ENCODE results near the gene AHNAK.
"Not testable (repeated sequence)": the region's sequence is repeated elsewhere in the genome, so short reads cannot be mapped to it uniquely, and the experiment has no call there.

The AHNAK gene

DNA sequence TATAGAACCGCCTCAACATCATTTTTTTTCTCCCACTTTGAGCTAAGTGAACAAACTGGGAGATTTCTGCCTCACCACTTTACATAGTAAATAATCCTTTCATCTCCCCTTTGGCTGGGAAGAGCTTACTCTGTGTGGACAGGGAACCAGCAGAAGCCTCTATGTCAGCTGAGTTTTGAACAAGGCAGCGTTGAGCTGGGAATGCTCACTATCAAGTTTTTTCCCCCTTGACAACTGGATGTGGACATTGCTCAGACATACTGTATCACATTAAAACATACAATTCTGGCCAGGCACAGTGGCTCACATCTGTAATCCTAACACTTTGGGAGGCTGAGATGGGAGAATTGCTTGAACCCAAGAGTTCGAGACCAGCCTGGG is 46.0 kb downstream of the AHNAK start:
- H3K4me3 ChIP-seq (ENCODE audit: low read depth, low read length): no peak overlapping the region
- DNase-seq (ENCODE audit: low read depth): no peak

GRCh38 chr11:62499944-62500649 is 46.5 kb downstream of the AHNAK start:
- DNase-seq (ENCODE audit: low read depth): no peak
- H3K4me3 ChIP-seq (ENCODE audit: low read depth, low read length): no peak overlapping the region

DNA sequence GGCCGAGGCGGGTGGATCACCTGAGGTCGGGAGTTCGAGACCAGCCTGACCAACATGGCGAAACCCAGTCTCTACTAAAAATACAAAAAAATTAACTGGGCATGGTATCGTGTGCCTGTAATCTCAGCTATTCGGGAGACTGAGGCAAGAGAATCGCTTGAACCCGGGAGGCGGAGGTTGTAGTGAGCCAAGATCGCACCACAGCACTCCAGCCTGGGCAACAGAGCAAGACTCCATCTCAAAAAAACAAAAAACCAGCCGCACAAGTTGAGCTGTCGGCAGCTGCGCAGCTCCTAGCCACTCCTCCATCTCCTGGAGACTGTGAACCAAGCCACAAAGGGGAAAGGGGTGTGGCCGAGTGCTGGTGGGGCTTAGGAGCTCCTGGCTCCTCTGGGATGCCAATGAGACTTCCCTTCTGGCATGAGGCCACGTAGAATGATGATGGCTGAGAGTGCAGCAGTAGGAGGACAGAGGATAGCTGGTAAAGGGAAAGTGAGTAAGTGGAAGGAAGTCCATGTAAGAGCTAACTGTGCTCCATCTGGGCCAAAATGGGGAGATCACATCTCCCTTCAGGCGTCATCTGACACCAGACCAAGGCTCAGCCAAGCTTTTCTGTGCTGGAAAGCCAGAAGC is 47.2 kb downstream of the AHNAK start:
- peak; percentile 35 for DNase-seq (ENCODE audit: low read depth)
- H3K4me3 ChIP-seq (ENCODE audit: low read depth, low read length): not testable (repeated sequence)

GRCh38 chr11:62498492-62499286 is 47.9 kb downstream of the AHNAK start:
- no peak overlapping the region for H3K4me3 ChIP-seq (ENCODE audit: low read depth, low read length)
- no peak for DNase-seq (ENCODE audit: low read depth)

- no peak for DNase-seq (ENCODE audit: low read depth)
- no peak overlapping the region for H3K4me3 ChIP-seq (ENCODE audit: low read depth, low read length)
These were observed 48.6 kb downstream of the AHNAK start for GRCh38 chr11:62498031-62498430.

- DNase-seq (ENCODE audit: low read depth): no peak
- no peak overlapping the region for H3K4me3 ChIP-seq (ENCODE audit: low read depth, low read length)
These were observed 49.3 kb downstream of the AHNAK start for GRCh38 chr11:62497132-62497801.

DNA sequence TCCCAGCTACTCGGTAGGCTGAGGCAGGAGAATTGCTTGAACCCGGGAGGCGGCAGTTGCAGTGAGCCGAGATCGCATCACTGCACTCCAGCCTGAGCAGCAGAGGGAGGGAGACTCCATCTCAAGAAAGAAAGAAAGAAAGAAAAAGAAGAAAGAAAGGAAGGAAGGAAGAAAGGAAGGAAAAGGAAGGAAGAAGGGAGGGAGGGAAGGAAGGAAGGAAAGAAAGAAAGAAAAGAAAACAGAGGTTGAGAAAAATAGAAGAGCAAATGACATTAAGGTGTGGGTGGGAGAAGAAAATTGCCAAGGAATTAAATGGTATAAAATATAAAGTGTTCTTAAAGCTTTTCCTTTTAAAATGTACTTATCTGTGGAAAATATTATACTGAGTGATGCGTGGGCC is 49.9 kb downstream of the AHNAK start:
- no peak overlapping the region for H3K4me3 ChIP-seq (ENCODE audit: low read depth, low read length)
- DNase-seq (ENCODE audit: low read depth): no peak

DNA sequence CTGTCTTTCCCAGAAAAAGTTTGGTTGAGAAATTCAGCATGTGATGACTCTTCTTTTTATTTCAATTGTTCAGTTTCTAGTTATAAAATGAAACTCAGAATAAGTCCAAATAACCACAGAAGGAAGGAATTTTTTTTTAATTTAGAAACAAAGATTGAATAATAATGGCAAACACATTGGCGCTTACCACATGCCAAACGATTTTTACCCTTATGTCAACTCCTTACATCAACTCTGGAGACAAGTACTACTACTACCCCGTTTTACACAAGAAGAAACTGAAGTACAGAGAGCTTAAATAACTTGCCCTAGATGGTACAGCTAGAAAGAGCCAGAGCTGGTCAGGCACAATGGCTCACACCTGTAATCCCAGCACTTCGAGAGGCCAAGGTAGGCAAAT is 52.4 kb downstream of the AHNAK start:
- no peak for DNase-seq (ENCODE audit: low read depth)

GRCh38 chr11:62493801-62494200 is 52.8 kb downstream of the AHNAK start:
- DNase-seq (ENCODE audit: low read depth): no peak
- H3K4me3 ChIP-seq (ENCODE audit: low read depth, low read length): no peak overlapping the region

More for the DNA sequence above, 52.4 kb downstream of the AHNAK start:
- no peak overlapping the region for H3K4me3 ChIP-seq (ENCODE audit: low read depth, low read length)

DNA sequence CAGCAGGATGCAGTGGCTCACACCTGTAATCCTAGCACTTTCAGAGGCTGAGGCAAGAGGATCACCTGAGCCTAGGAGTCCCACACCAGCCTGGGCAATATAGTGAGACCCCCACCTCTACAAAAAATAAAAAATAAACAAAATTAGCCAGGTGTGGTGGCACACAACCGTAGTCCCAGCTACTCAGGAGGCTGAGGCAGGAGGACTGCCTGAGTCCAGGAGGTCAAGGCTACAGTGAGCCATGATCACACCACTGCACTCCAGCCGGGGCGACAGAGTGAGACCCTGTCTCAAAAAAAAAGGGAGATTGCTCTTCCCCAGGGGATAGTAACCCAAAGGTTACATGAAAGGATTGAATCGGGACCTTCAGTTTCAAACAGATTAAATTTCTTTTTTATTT is 54.0 kb downstream of the AHNAK start:
- DNase-seq (ENCODE audit: low read depth): no peak

GRCh38 chr11:62491571-62492329 is 54.9 kb downstream of the AHNAK start:
- H3K4me3 ChIP-seq (ENCODE audit: low read depth, low read length): no peak overlapping the region
- DNase-seq (ENCODE audit: low read depth): no peak

More for the DNA sequence above, 54.0 kb downstream of the AHNAK start:
- H3K4me3 ChIP-seq (ENCODE audit: low read depth, low read length): no peak overlapping the region

- no peak overlapping the region for H3K4me3 ChIP-seq (ENCODE audit: low read depth, low read length)
- DNase-seq (ENCODE audit: low read depth): no peak
These were observed 57.4 kb downstream of the AHNAK start for GRCh38 chr11:62489204-62489603.

- H3K4me3 ChIP-seq (ENCODE audit: low read depth, low read length): no peak overlapping the region
- DNase-seq (ENCODE audit: low read depth): no peak
These were observed 58.7 kb downstream of the AHNAK start for GRCh38 chr11:62487738-62488551.

GRCh38 chr11:62487136-62487535 is 59.5 kb downstream of the AHNAK start:
- no peak overlapping the region for H3K4me3 ChIP-seq (ENCODE audit: low read depth, low read length)
- DNase-seq (ENCODE audit: low read depth): no peak

- DNase-seq (ENCODE audit: low read depth): no peak
- H3K4me3 ChIP-seq (ENCODE audit: low read depth, low read length): no peak overlapping the region
These were observed 62.3 kb downstream of the AHNAK start for GRCh38 chr11:62484352-62484751.

GRCh38 chr11:62482753-62483152 is 63.9 kb downstream of the AHNAK start:
- H3K4me3 ChIP-seq (ENCODE audit: low read depth, low read length): no peak overlapping the region

DNA sequence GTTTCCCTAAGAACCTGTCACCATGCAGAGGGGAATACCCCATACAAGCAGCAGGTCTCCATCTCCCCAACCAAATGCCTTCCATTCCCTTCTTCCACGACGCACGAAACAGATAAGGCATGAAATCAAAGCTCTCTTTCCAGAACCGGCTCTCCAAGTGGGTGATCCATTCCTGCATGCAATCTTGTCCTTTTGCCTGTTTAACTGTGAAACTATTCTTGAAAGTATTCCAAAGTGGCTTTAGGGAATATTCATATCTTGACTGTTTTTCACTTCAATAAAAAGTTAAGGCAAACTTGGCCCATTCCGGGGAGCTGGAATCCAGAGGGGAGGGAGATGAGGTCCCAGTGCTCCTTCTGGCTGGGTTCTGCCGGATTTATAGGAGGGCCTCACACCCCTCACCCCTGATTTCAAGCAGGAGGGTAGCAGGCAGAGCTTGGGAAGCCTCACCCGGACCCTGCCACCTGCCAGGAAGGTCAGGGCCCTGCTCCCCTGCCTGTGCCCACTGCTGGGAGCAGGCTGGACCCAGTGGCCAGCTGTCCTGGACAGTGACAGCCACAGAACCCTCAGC is 66.9 kb downstream of the AHNAK start:
- no peak overlapping the region for H3K4me3 ChIP-seq (ENCODE audit: low read depth, low read length)

More at GRCh38 chr11:62482753-62483152, 63.9 kb downstream of the AHNAK start:
- no peak for DNase-seq (ENCODE audit: low read depth)

GRCh38 chr11:62477927-62478326 is 68.7 kb downstream of the AHNAK start:
- no peak for DNase-seq (ENCODE audit: low read depth)
- H3K4me3 ChIP-seq (ENCODE audit: low read depth, low read length): no peak overlapping the region

More for the DNA sequence above, 66.9 kb downstream of the AHNAK start:
- DNase-seq (ENCODE audit: low read depth): no peak
